Testis (tissue), 2 donors: Measurements from ENCODE around the gene RNF220.

ENCODE experiments used
- POLR2A ChIP-seq: fragments of 450-650 bp; IDR thresholded peaks from one replicate; pipeline ENCODE4 v1.6.1; 2017; ENCODE audit warnings: antibody characterized with exemption, mild to moderate bottlenecking, moderate library complexity
- TF ChIP-seq, protein P1 (sequence below), 3 experiments: fragments of 450-650 bp in 2 of 3; fragments of 200-600 bp in 1 of 3; sonication (generic) in 1 of 3; IDR thresholded peaks; one replicate each; pipeline ENCODE4 v1.5.1; 2016 to 2019; ENCODE audit warnings: antibody characterized with exemption in 3 of 3, mild to moderate bottlenecking in 2 of 3, moderate library complexity in 1 of 3

- TF ChIP-seq, protein P1, sequence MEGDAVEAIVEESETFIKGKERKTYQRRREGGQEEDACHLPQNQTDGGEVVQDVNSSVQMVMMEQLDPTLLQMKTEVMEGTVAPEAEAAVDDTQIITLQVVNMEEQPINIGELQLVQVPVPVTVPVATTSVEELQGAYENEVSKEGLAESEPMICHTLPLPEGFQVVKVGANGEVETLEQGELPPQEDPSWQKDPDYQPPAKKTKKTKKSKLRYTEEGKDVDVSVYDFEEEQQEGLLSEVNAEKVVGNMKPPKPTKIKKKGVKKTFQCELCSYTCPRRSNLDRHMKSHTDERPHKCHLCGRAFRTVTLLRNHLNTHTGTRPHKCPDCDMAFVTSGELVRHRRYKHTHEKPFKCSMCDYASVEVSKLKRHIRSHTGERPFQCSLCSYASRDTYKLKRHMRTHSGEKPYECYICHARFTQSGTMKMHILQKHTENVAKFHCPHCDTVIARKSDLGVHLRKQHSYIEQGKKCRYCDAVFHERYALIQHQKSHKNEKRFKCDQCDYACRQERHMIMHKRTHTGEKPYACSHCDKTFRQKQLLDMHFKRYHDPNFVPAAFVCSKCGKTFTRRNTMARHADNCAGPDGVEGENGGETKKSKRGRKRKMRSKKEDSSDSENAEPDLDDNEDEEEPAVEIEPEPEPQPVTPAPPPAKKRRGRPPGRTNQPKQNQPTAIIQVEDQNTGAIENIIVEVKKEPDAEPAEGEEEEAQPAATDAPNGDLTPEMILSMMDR (IDR thresholded peaks at IDR 0.05), result no peak
- TF ChIP-seq POLR2A, result no peak
Measured at GRCh38 chr1:44485229-44485933, 80.3 kb downstream of the RNF220 start.
